Suprapubic skin (tissue), 4 donors: Measurements from ENCODE around the gene ARID5B.
"Not testable (repeated sequence)": the region's sequence is repeated elsewhere in the genome, so short reads cannot be mapped to it uniquely, and the experiment has no call there.

Experiments
- EP300 ChIP-seq: sonication (generic); formaldehyde crosslinking; IDR thresholded peaks from one replicate; pipeline ENCODE4 v1.6.1; 2017; ENCODE audit warnings: antibody characterized with exemption
- POLR2A ChIP-seq, 2 donors: fragments of 450-650 bp; IDR thresholded peaks; one replicate each; pipeline ENCODE4 v1.6.1; 2017; ENCODE audit warnings: antibody characterized with exemption in 2 of 2, mild to moderate bottlenecking in 2 of 2, moderate library complexity in 2 of 2
- POLR2AphosphoS5 ChIP-seq, 3 donors: sonication (generic); formaldehyde crosslinking; IDR thresholded peaks; one replicate each; pipeline ENCODE4 v1.6.1; 2017; ENCODE audit warnings: antibody characterized with exemption in 3 of 3
- TF ChIP-seq, protein P1 (sequence below), 2 donors: fragments of 200-600 bp in 1 of 2; fragments of 450-650 bp in 1 of 2; sonication (generic) in 1 of 2; IDR thresholded peaks; one replicate each; pipeline ENCODE4 v1.5.1; 2016 to 2019; ENCODE audit warnings: antibody characterized with exemption in 2 of 2, mild to moderate bottlenecking in 1 of 2, moderate library complexity in 1 of 2

DNA sequence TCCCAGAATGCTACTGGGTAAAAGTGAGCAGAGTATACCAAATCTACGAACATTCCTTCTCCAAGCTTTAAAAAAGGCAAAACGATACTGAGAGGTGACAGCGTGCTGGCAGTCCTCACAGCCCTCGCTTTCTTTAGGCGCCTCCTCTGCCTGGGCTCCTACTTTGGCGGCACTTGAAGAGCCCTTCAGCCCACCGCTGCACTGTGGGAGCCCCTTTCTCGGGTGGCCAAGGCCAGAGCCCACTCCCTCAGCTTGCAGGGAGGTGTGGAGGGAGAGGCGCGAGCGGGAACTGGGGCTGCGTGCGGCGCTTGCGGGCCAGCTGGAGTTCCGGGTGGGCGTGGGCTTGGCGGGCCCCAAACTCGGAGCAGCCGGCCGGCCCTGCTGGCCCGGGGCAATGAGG is 34.1 kb upstream of the ARID5B start:
- TF ChIP-seq, protein P1, sequence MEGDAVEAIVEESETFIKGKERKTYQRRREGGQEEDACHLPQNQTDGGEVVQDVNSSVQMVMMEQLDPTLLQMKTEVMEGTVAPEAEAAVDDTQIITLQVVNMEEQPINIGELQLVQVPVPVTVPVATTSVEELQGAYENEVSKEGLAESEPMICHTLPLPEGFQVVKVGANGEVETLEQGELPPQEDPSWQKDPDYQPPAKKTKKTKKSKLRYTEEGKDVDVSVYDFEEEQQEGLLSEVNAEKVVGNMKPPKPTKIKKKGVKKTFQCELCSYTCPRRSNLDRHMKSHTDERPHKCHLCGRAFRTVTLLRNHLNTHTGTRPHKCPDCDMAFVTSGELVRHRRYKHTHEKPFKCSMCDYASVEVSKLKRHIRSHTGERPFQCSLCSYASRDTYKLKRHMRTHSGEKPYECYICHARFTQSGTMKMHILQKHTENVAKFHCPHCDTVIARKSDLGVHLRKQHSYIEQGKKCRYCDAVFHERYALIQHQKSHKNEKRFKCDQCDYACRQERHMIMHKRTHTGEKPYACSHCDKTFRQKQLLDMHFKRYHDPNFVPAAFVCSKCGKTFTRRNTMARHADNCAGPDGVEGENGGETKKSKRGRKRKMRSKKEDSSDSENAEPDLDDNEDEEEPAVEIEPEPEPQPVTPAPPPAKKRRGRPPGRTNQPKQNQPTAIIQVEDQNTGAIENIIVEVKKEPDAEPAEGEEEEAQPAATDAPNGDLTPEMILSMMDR (IDR thresholded peaks at IDR 0.05), result not testable (repeated sequence)
- TF ChIP-seq POLR2AphosphoS5 (IDR thresholded peaks at IDR 0.05); POLR2A (IDR thresholded peaks at IDR 0.05); EP300: not testable (repeated sequence)
